GM12878 (cell line): ENCODE results near the gene TCF4.

Experiments
- CBX5 ChIP-seq: sonication (generic); IDR thresholded peaks from 2 replicates; pipeline ENCODE4 v1.6.1; 2016; ENCODE audit warnings: low read depth, moderate library complexity, mild to moderate bottlenecking, inconsistent platforms
- CTCF ChIP-seq, 3 experiments: IDR thresholded peaks in 2 of 3; conservative IDR thresholded peaks in 1 of 3; 2 replicates each; pipeline ENCODE4 v1.5.1; 2011; ENCODE audit warnings: low read depth in 3 of 3, low read length in 3 of 3, mild to moderate bottlenecking in 3 of 3, control low read depth in 2 of 3, moderate library complexity in 2 of 3, inconsistent platforms in 1 of 3, mixed read lengths in 1 of 3; ENCODE audit not compliant: control insufficient read depth in 2 of 3, insufficient read depth in 1 of 3; ENCODE audit errors: extremely low read depth in 1 of 3
- EZH2 ChIP-seq: IDR thresholded peaks from 2 replicates; pipeline ENCODE4 v1.6.1; 2012; ENCODE audit warnings: low read depth, mild to moderate bottlenecking, control low read depth, inconsistent platforms, low read length, borderline replicate concordance; ENCODE audit not compliant: control insufficient read depth
- HDAC2 ChIP-seq: fragments of 200-600 bp; sonication (generic); IDR thresholded peaks from 2 replicates; pipeline ENCODE4 v1.6.1; 2017
- NRF1 ChIP-seq: conservative IDR thresholded peaks from 2 replicates; pipeline ENCODE4 v1.6.1; 2011; ENCODE audit warnings: mild to moderate bottlenecking, low read depth, low read length, improper control_type of control experiment
- POLR2A ChIP-seq: IDR thresholded peaks from 2 replicates; pipeline ENCODE4 v1.6.1; 2011; ENCODE audit warnings: low read depth, mild to moderate bottlenecking, low read length
- SUPT20H ChIP-seq: IDR thresholded peaks from 2 replicates; pipeline ENCODE4 v1.6.1; 2011; ENCODE audit warnings: low read depth, mild to moderate bottlenecking, low read length, moderate library complexity, borderline replicate concordance; ENCODE audit not compliant: control insufficient read depth
- USF1 ChIP-seq: IDR thresholded peaks from 2 replicates; pipeline ENCODE4 v1.6.1; 2011; ENCODE audit warnings: borderline replicate concordance, low read depth, mild to moderate bottlenecking, moderate library complexity, mixed read lengths, low read length; ENCODE audit not compliant: insufficient read depth; ENCODE audit errors: extremely low read length
- YBX1 ChIP-seq: fragments of 450-650 bp; IDR thresholded peaks from 2 replicates; pipeline ENCODE4 v1.6.1; 2016; ENCODE audit warnings: antibody characterized with exemption
- TF ChIP-seq, protein P1 (sequence below): fragments of 450-650 bp; formaldehyde crosslinking; IDR thresholded peaks from 2 replicates; pipeline ENCODE4 v1.4.0; 2020; ENCODE audit warnings: mild to moderate bottlenecking, moderate library complexity

DNA sequence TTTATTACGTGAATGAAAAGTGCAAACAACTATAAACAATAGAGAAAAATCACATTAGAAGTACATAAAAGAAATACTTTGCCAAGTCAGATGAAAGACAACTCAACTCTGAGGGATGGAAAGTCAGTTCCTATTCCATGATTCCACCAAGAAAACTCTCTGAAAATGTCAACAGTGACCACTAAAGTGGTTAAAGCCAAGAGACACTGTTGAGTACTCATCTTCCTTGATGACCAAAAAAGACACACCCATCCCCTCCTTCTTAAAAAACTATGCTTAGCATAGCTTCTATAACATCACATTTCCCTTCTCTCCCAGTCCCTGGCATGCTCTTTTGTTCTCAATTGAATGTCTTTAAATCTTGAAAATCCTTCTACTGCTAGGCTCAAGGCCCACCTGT, 160.0 kb downstream of the TCF4 start:
- TF ChIP-seq EZH2 (no peak), YBX1 (no peak), SUPT20H (no peak), USF1 (no peak), CBX5 (no peak), NRF1 (no peak), POLR2A (no peak), HDAC2 (no peak), CTCF (IDR thresholded peaks at IDR 0.05 in 2 of 3, conservative IDR thresholded peaks at IDR 0.05 in 1 of 3; ENCODE audit: control insufficient read depth in 2 of 3, extremely low read depth in 1 of 3, insufficient read depth in 1 of 3, low read depth in 3 of 3, low read length in 3 of 3) (no peak)
- TF ChIP-seq, protein P1, sequence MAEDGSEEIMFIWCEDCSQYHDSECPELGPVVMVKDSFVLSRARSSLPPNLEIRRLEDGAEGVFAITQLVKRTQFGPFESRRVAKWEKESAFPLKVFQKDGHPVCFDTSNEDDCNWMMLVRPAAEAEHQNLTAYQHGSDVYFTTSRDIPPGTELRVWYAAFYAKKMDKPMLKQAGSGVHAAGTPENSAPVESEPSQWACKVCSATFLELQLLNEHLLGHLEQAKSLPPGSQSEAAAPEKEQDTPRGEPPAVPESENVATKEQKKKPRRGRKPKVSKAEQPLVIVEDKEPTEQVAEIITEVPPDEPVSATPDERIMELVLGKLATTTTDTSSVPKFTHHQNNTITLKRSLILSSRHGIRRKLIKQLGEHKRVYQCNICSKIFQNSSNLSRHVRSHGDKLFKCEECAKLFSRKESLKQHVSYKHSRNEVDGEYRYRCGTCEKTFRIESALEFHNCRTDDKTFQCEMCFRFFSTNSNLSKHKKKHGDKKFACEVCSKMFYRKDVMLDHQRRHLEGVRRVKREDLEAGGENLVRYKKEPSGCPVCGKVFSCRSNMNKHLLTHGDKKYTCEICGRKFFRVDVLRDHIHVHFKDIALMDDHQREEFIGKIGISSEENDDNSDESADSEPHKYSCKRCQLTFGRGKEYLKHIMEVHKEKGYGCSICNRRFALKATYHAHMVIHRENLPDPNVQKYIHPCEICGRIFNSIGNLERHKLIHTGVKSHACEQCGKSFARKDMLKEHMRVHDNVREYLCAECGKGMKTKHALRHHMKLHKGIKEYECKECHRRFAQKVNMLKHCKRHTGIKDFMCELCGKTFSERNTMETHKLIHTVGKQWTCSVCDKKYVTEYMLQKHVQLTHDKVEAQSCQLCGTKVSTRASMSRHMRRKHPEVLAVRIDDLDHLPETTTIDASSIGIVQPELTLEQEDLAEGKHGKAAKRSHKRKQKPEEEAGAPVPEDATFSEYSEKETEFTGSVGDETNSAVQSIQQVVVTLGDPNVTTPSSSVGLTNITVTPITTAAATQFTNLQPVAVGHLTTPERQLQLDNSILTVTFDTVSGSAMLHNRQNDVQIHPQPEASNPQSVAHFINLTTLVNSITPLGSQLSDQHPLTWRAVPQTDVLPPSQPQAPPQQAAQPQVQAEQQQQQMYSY (CRISPR knock-in tag), result no peak
